HepG2 (cell line): ENCODE data around the gene FAIM2. TPM values are rescaled to one million over a fixed set of nuclear protein-coding genes. Genes with fewer than 3 reads are reported as not detected.
A peak's percentile ranks its signal among the peaks of the same experiment; 100 is the strongest.

Source experiments
- ATAD3A ChIP-seq: sonication (generic); formaldehyde crosslinking; IDR thresholded peaks from 2 replicates; pipeline ENCODE4 v1.4.0; 2020; ENCODE audit warnings: missing genetic modification reagents
- BATF2 ChIP-seq: sonication (generic); formaldehyde crosslinking; IDR thresholded peaks from 2 replicates; pipeline ENCODE4 v1.8.0; 2022; ENCODE audit warnings: mild to moderate bottlenecking, missing genetic modification reagents, moderate library complexity
- CENPT ChIP-seq: sonication (generic); formaldehyde crosslinking; IDR thresholded peaks from 2 replicates; pipeline ENCODE4 v1.8.0; 2022; ENCODE audit warnings: low read depth, mild to moderate bottlenecking, moderate library complexity, missing genetic modification reagents
- EEA1 ChIP-seq: sonication (generic); formaldehyde crosslinking; IDR thresholded peaks from 2 replicates; pipeline ENCODE4 v1.5.1; 2020; ENCODE audit warnings: mild to moderate bottlenecking, missing genetic modification reagents, borderline replicate concordance
- ESRRA ChIP-seq: sonication (generic); formaldehyde crosslinking; IDR thresholded peaks from 2 replicates; pipeline ENCODE4 v1.5.1; 2020; ENCODE audit warnings: mild to moderate bottlenecking, low read depth, missing genetic modification reagents
- FOXJ3 ChIP-seq: sonication (generic); formaldehyde crosslinking; IDR thresholded peaks from 2 replicates; pipeline ENCODE4 v1.4.0; 2020; ENCODE audit warnings: missing genetic modification reagents, mild to moderate bottlenecking, borderline replicate concordance
- MAFG ChIP-seq: sonication (generic); formaldehyde crosslinking; IDR thresholded peaks from 2 replicates; pipeline ENCODE4 v1.5.1; 2020; ENCODE audit warnings: mild to moderate bottlenecking, missing genetic modification reagents
- MED1 ChIP-seq: sonication (generic); formaldehyde crosslinking; IDR thresholded peaks from 2 replicates; pipeline ENCODE4 v1.4.0; 2020; ENCODE audit warnings: missing genetic modification reagents
- MLXIP ChIP-seq: sonication (generic); formaldehyde crosslinking; IDR thresholded peaks from 2 replicates; pipeline ENCODE4 v1.9.0; 2021; ENCODE audit warnings: missing genetic modification reagents, borderline replicate concordance
- NCOA2 ChIP-seq: sonication (generic); formaldehyde crosslinking; IDR thresholded peaks from 2 replicates; pipeline ENCODE4 v1.8.0; 2022; ENCODE audit warnings: inconsistent platforms
- SP5 ChIP-seq: IDR thresholded peaks from 2 replicates; pipeline ENCODE4 v1.6.1; 2016; ENCODE audit warnings: low read depth, borderline replicate concordance
- ZFYVE20 ChIP-seq: sonication (generic); formaldehyde crosslinking; IDR thresholded peaks from 2 replicates; pipeline ENCODE4 v1.8.0; 2023; ENCODE audit warnings: low read depth, mild to moderate bottlenecking, moderate library complexity, missing genetic modification reagents, borderline replicate concordance
- ZNF232 ChIP-seq: sonication (generic); formaldehyde crosslinking; IDR thresholded peaks from 2 replicates; pipeline ENCODE4 v1.4.0; 2020; ENCODE audit warnings: missing genetic modification reagents, borderline replicate concordance
- ZNF263 ChIP-seq: sonication (generic); formaldehyde crosslinking; IDR thresholded peaks from 2 replicates; pipeline ENCODE4 v1.4.0; 2020; ENCODE audit warnings: missing genetic modification reagents
- ZNF34 ChIP-seq: sonication (generic); formaldehyde crosslinking; IDR thresholded peaks from 2 replicates; pipeline ENCODE4 v1.4.0; 2020; ENCODE audit warnings: mild to moderate bottlenecking, missing genetic modification reagents, borderline replicate concordance
- ZNF598 ChIP-seq: sonication (generic); formaldehyde crosslinking; IDR thresholded peaks from 2 replicates; pipeline ENCODE4 v1.5.1; 2020; ENCODE audit warnings: mild to moderate bottlenecking, missing genetic modification reagents, borderline replicate concordance
- ZNF776 ChIP-seq: sonication (generic); formaldehyde crosslinking; IDR thresholded peaks from 2 replicates; pipeline ENCODE4 v1.4.0; 2020; ENCODE audit warnings: mild to moderate bottlenecking, missing genetic modification reagents
- polyA plus RNA-seq, 8 experiments: library from polyadenylated mRNA; depleted of rRNA in 3 of 8; stranded (reverse) in 7 of 8; unstranded in 1 of 8; fragments of >200 nt; fragmentation: Illumina TruSeq in 4 of 8; extraction: Trizol in 4 of 8; gene quantifications; 2 replicates each; pipeline versions ENCODE4 v1.2.1 to v1.2.3, GENCODE V29; 2011 to 2016; ENCODE audit warnings: low read depth in 4 of 8, missing spikeins in 1 of 8, mixed read lengths in 1 of 8; ENCODE audit not compliant: insufficient read depth in 1 of 8
- total RNA-seq, 5 experiments: library from RNA; depleted of rRNA; stranded (reverse); fragments of >200 nt; fragmentation: Illumina TruSeq; extraction: Trizol; gene quantifications; 2 replicates each; pipeline ENCODE4 v1.2.3, GENCODE V29; 2016; ENCODE audit warnings: low read depth in 1 of 5
- TF ChIP-seq, protein P1 (sequence below): sonication (generic); formaldehyde crosslinking; IDR thresholded peaks from 2 replicates; pipeline ENCODE4 v1.8.0; 2022; ENCODE audit warnings: missing genetic modification reagents, mild to moderate bottlenecking, inconsistent platforms, borderline replicate concordance
- TF ChIP-seq, protein P2 (sequence below): IDR thresholded peaks from 2 replicates; pipeline ENCODE4 v1.6.1; 2016

FAIM2 gene
- total and polyA plus RNA-seq, 2 of the 13 experiments (the other 11 are each of a cell fraction or from before 2014, with no cell fraction given): not detected

GRCh38 chr12:49887536-49888401 lies 15.9 kb downstream of the FAIM2 start (continued):
- TF ChIP-seq ZNF776 (no peak), ESRRA (no peak), FOXJ3 (CRISPR knock-in tag) (no peak), CENPT (CRISPR knock-in tag) (no peak), ATAD3A (CRISPR knock-in tag) (no peak), MAFG (CRISPR knock-in tag) (no peak), ZNF232 (CRISPR knock-in tag) (no peak), ZNF598 (CRISPR knock-in tag) (no peak), MLXIP (CRISPR knock-in tag) (no peak), ZNF34 (CRISPR knock-in tag) (no peak), EEA1 (no peak), MED1 (CRISPR knock-in tag) (no peak), BATF2 (CRISPR knock-in tag) (no peak), NCOA2 (peak; percentile 76), SP5 (CRISPR knock-in tag) (peak; percentile 85), ZNF263 (no peak), ZFYVE20 (no peak)
- TF ChIP-seq, protein P1, sequence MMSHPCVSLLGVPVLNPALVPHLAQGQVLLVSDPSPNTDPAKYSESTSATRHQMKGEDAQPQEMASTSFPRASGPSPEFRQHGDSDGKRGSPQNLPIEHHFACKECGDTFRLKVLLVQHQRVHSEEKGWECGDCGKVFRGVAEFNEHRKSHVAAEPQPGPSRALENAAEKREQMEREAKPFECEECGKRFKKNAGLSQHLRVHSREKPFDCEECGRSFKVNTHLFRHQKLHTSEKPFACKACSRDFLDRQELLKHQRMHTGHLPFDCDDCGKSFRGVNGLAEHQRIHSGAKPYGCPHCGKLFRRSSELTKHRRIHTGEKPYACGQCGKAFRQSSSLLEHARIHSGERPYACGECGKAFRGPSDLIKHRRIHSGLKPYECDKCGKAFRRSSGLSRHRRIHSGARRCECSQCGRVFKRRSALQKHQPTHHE (CRISPR knock-in tag): no peak
- TF ChIP-seq, protein P2, sequence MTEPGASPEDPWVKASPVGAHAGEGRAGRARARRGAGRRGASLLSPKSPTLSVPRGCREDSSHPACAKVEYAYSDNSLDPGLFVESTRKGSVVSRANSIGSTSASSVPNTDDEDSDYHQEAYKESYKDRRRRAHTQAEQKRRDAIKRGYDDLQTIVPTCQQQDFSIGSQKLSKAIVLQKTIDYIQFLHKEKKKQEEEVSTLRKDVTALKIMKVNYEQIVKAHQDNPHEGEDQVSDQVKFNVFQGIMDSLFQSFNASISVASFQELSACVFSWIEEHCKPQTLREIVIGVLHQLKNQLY (CRISPR knock-in tag): no peak
